Parathyroid adenoma (tissue), 2 donors: ENCODE measurements around the gene HTR7.

ENCODE experiments used
- H2AFZ ChIP-seq: fragments of 300-600 bp; sonication (generic); one replicate; pipeline ENCODE4 v1.7.0; 2017; ENCODE audit warnings: antibody characterized with exemption, mild to moderate bottlenecking
- H3K27ac ChIP-seq: fragments of 300-600 bp; sonication (generic); one replicate; pipeline ENCODE4 v1.7.0; 2017
- H3K27me3 ChIP-seq: fragments of 300-600 bp; sonication (generic); one replicate; pipeline ENCODE4 v1.7.0; 2017; ENCODE audit warnings: low read length; ENCODE audit not compliant: control insufficient read depth, insufficient read depth
- H3K36me3 ChIP-seq: fragments of 300-600 bp; sonication (generic); one replicate; pipeline ENCODE4 v1.7.0; 2017; ENCODE audit warnings: low read length; ENCODE audit not compliant: control insufficient read depth, insufficient read depth
- H3K4me1 ChIP-seq: fragments of 300-600 bp; sonication (generic); one replicate; pipeline ENCODE4 v1.7.0; 2017; ENCODE audit warnings: control low read depth
- H3K4me2 ChIP-seq: fragments of 300-600 bp; sonication (generic); one replicate; pipeline ENCODE4 v1.7.0; 2017; ENCODE audit warnings: low read length
- H3K4me3 ChIP-seq: fragments of 300-600 bp; sonication (generic); one replicate; pipeline ENCODE4 v1.7.0; 2017; ENCODE audit warnings: low read depth, low read length
- H3K79me2 ChIP-seq: fragments of 300-600 bp; sonication (generic); one replicate; pipeline ENCODE4 v1.7.0; 2017; ENCODE audit warnings: control low read depth
- H3K9ac ChIP-seq: fragments of 300-600 bp; sonication (generic); one replicate; pipeline ENCODE4 v1.7.0; 2017; ENCODE audit warnings: mild to moderate bottlenecking
- H3K9me3 ChIP-seq: fragments of 300-600 bp; sonication (generic); one replicate; pipeline ENCODE4 v1.7.0; 2017; ENCODE audit warnings: low read length; ENCODE audit not compliant: control insufficient read depth
- TF ChIP-seq, protein P1 (sequence below): fragments of 300-600 bp; sonication (generic); IDR thresholded peaks from one replicate; pipeline ENCODE4 v1.7.0; 2017; ENCODE audit warnings: antibody characterized with exemption, mild to moderate bottlenecking
- donor health status: primary hyperparathyroidism.

Gene HTR7

GRCh38 chr10:90695915-90696676 lies 161.7 kb downstream of the HTR7 start:
- Histone ChIP-seq H3K9ac (no peak overlapping the region), H3K9me3 (no peaks in the 10 kb centered on the region), H3K27ac (no peak overlapping the region), H3K27me3 (no peaks in the 10 kb centered on the region), H3K4me1 (no peaks in the 10 kb centered on the region), H3K4me3 (no peak overlapping the region), H3K4me2 (no peak overlapping the region), H2AFZ (no peak overlapping the region), H3K36me3 (no peaks in the 10 kb centered on the region), H3K79me2 (no peaks in the 10 kb centered on the region)
- TF ChIP-seq, protein P1, sequence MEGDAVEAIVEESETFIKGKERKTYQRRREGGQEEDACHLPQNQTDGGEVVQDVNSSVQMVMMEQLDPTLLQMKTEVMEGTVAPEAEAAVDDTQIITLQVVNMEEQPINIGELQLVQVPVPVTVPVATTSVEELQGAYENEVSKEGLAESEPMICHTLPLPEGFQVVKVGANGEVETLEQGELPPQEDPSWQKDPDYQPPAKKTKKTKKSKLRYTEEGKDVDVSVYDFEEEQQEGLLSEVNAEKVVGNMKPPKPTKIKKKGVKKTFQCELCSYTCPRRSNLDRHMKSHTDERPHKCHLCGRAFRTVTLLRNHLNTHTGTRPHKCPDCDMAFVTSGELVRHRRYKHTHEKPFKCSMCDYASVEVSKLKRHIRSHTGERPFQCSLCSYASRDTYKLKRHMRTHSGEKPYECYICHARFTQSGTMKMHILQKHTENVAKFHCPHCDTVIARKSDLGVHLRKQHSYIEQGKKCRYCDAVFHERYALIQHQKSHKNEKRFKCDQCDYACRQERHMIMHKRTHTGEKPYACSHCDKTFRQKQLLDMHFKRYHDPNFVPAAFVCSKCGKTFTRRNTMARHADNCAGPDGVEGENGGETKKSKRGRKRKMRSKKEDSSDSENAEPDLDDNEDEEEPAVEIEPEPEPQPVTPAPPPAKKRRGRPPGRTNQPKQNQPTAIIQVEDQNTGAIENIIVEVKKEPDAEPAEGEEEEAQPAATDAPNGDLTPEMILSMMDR: no peak
